NCI-H748 treated with DMSO at 0.1 percent for 48 hours (cell line): Measurements from ENCODE around the gene LBHD2.

ENCODE experiments used
- DNase-seq: peaks from one replicate; lab custom pipeline; 2025; lab: John Stamatoyannopoulos, UW

Gene LBHD2

GRCh38 chr14:103132381-103133209 is 48.6 kb downstream of the LBHD2 start:
- no peak for DNase-seq

- no peak for DNase-seq
Observed at GRCh38 chr14:103133210-103134140, 49.5 kb downstream of the LBHD2 start.

GRCh38 chr14:103134405-103134804 is 50.4 kb downstream of the LBHD2 start:
- DNase-seq = no peak

- DNase-seq = no peak
Observed at GRCh38 chr14:103134919-103135318, 50.9 kb downstream of the LBHD2 start.

GRCh38 chr14:103135333-103136260 is 51.6 kb downstream of the LBHD2 start:
- DNase-seq = no peak

- no peak for DNase-seq
Observed at GRCh38 chr14:103136388-103137271, 52.6 kb downstream of the LBHD2 start.

GRCh38 chr14:103137689-103138300 is 53.8 kb downstream of the LBHD2 start:
- no peak for DNase-seq

- DNase-seq = no peak
Observed at GRCh38 chr14:103138301-103139131, 54.5 kb downstream of the LBHD2 start.

- DNase-seq = no peak
Observed at GRCh38 chr14:103139132-103140025, 55.4 kb downstream of the LBHD2 start.
